Suprapubic skin (tissue), 3 donors: ENCODE data around the gene WDR55.

Experiments
- POLR2A ChIP-seq, 2 donors: fragments of 450-650 bp; IDR thresholded peaks; one replicate each; pipeline ENCODE4 v1.6.1; 2017; ENCODE audit warnings: antibody characterized with exemption in 2 of 2, mild to moderate bottlenecking in 2 of 2, moderate library complexity in 2 of 2
- TF ChIP-seq, protein P1 (sequence below), 2 donors: fragments of 200-600 bp in 1 of 2; fragments of 450-650 bp in 1 of 2; sonication (generic) in 1 of 2; IDR thresholded peaks; one replicate each; pipeline ENCODE4 v1.5.1; 2016 to 2019; ENCODE audit warnings: antibody characterized with exemption in 2 of 2, mild to moderate bottlenecking in 1 of 2, moderate library complexity in 1 of 2

DNA sequence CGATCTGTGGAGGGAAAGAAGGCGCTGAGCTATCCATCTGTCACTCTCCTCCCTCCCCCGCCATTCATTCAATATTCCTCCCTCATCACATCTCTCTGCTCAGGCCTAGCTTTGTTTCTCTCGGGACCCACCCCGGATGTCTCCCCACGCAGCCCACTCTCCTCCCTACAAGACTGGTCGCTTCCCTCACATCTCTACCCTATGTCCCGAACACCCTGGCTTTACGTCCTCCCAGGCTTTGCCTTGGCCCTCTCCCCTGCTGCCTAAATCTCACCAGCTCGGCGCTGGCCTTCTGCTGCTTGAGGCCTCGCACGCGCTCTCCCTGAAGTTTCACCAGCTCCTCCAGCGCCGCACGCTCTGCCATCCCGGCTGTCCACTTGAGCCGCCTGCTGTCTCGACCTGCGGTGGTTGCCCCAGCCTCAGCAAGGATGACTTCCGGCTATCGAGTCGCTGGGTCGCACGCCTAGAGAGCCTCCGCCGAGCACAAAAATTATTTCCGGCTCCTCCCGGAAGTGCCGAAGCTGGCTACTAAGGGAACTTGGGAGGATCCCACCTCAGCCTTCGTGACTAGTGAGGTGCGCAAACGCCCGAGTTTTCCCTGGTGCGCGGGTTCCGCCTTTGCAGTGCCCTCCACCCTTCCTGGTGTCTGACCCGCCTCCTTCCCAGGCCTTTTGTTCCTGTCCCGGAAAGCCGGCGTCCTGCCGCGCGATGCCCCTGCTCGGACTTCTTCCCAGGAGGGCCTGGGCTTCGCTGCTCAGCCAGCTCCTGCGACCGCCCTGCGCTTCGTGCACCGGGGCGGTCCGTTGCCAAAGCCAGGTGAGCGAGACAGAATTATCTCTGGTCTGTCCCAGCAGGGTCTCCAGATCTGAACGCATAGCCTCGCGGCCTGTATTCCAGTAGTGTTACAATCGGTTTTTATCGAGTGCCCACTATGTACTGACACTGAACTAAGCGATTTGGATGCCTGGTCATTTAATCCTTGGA lies 26.5 kb downstream of the WDR55 start, which contains the start of the genes HARS1 and HARS2:
- TF ChIP-seq POLR2A (IDR thresholded peaks at IDR 0.05) = peak in 1 of 2 donors; percentile 51
- TF ChIP-seq, protein P1, sequence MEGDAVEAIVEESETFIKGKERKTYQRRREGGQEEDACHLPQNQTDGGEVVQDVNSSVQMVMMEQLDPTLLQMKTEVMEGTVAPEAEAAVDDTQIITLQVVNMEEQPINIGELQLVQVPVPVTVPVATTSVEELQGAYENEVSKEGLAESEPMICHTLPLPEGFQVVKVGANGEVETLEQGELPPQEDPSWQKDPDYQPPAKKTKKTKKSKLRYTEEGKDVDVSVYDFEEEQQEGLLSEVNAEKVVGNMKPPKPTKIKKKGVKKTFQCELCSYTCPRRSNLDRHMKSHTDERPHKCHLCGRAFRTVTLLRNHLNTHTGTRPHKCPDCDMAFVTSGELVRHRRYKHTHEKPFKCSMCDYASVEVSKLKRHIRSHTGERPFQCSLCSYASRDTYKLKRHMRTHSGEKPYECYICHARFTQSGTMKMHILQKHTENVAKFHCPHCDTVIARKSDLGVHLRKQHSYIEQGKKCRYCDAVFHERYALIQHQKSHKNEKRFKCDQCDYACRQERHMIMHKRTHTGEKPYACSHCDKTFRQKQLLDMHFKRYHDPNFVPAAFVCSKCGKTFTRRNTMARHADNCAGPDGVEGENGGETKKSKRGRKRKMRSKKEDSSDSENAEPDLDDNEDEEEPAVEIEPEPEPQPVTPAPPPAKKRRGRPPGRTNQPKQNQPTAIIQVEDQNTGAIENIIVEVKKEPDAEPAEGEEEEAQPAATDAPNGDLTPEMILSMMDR (IDR thresholded peaks at IDR 0.05) = no peak
